Stimulated activated CD4-positive, alpha-beta T cell treated with anti-CD3 and anti-CD28 coated beads, Interleukin-2, amount 100 ng/mL, for 4 hours (primary cell): ENCODE measurements around the gene ZBTB39.
"Not testable (repeated sequence)": the region's sequence is repeated elsewhere in the genome, so short reads cannot be mapped to it uniquely, and the experiment has no call there.

Experiments
- DNase-seq: peaks from one replicate; pipeline ENCODE4 v3.0.0-alpha.2; 2020; ENCODE audit warnings: low read depth

The ZBTB39 gene

GRCh38 chr12:57000393-57000792 is 6.0 kb downstream of the ZBTB39 start:
- no peak for DNase-seq

- DNase-seq = no peak
Measured at GRCh38 chr12:56999456-56999855, 6.9 kb downstream of the ZBTB39 start.

DNA sequence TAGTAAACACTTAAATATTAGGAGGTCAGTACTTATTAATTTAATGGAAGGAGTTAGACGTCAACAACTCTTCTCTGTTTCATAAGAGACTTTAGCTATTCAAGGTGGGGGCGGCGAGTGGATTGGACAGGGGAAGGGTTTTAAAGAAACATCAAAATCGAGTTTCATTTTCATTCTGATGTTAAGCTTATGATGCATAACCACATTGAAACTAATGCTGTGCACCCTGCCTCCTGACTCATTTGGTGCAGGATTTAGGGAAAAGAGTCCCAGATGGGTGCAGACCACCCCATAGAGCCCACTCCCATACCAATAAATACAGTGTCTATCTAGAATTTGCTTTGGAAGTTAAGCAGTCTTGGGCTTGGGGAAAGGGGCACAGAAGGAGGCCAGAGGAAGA is 7.4 kb downstream of the ZBTB39 start:
- DNase-seq = no peak

- DNase-seq = no peak
Measured at GRCh38 chr12:56998316-56998715, 8.0 kb downstream of the ZBTB39 start.

DNA sequence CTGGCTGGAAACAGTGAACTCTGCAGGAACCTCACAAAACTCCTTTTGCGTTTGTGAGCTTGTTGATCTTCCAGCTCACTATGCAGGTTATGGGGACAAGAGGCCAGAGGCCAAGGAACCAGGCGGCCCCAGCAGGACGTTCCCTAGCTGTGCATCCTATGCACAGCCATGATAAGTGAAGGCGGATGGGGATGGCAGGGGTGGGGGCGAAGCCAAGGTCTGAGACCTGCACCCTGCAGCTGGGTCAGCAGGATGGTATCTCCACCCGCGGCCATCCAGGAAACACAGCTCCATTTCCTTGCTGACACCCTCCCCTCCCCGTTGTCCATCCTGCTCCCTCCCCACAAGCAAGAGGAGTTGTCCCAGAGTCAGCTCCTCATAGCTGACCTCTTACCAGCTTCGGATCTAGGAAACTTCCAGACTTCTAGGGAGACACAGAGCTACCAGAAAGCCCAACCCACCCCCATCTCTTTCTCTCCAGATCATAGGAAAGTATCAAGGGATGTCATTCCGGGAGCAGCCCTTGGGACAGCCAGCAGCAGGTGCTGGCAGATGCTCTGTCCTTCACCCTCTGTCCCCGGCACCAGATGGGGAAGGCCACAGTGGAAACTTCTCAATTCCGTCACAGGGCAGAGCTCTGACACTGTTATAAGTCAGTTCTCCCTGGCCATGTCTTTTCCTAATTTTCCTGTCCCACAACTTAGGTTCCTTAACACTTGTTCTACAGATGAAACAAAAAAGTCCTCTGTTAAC is 9.4 kb downstream of the ZBTB39 start:
- DNase-seq = no peak

GRCh38 chr12:56995930-56996496 is 10.3 kb downstream of the ZBTB39 start:
- DNase-seq = no peak

DNA sequence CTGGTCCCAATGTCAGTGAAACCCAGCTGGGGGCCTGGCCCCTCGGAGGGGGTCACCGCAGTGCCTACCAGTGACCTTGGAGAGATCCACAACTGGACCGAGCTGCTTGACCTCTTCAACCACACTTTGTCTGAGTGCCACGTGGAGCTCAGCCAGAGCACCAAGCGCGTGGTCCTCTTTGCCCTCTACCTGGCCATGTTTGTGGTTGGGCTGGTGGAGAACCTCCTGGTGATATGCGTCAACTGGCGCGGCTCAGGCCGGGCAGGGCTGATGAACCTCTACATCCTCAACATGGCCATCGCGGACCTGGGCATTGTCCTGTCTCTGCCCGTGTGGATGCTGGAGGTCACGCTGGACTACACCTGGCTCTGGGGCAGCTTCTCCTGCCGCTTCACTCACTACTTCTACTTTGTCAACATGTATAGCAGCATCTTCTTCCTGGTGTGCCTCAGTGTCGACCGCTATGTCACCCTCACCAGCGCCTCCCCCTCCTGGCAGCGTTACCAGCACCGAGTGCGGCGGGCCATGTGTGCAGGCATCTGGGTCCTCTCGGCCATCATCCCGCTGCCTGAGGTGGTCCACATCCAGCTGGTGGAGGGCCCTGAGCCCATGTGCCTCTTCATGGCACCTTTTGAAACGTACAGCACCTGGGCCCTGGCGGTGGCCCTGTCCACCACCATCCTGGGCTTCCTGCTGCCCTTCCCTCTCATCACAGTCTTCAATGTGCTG is 11.0 kb downstream of the ZBTB39 start:
- DNase-seq = no peak

- DNase-seq = no peak
Measured at GRCh38 chr12:56994231-56994746, 12.1 kb downstream of the ZBTB39 start.

DNA sequence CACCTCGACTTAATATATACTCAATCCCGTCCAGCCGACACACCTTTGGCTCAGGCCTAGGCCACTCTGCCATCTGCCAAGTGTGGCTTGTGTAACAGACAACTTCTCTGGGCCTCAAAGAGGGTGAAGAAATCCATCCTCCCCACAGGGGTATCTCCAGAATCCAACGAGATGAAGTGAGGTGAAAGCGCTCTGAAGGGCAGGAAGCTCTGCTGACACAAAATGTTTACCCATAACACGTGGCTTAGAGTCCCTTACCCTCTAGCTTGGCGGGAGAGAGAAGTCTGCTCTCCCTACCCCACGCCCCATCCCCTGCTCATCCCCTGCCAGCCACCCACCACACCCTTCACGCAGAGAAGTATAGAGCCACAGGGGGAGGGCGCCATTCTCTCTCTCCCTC is 13.0 kb downstream of the ZBTB39 start:
- no peak for DNase-seq

GRCh38 chr12:56991319-56992246 is 14.8 kb downstream of the ZBTB39 start:
- DNase-seq = no peak

- no peak for DNase-seq
Measured at GRCh38 chr12:56990648-56991318, 15.6 kb downstream of the ZBTB39 start.

DNA sequence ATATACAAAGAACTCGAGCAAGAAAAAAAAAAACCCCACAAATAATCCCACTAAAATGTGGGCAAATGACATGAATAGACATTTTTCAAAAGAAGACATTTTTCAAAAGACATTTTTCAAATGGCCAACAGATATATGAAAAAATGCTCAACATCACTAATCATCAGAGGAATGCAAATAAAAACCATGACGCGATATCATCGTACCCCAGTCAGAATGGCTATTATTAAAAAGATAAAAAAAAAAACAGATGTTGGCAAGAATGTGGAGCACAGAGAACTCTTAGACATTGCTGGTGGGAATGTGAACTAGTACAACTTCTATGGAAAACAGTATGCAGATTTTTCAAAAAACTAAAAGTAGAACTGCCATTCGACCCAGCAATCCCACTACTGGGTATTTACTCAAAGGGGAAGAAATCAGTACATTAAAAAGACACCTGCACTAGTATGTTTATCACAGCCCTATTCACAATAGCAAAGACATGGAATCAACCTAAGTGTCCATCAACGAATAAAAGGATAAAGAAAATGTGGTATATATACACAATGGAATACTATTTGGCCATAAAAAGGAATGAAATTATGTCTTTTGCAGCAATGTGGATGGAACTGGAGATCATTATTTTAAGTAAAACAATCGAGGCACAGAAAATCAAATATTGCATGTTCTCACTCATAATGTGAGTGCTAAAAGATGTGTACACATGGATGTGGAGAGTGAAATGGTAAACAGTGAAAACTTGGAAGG is 16.3 kb downstream of the ZBTB39 start:
- no peak for DNase-seq

DNA sequence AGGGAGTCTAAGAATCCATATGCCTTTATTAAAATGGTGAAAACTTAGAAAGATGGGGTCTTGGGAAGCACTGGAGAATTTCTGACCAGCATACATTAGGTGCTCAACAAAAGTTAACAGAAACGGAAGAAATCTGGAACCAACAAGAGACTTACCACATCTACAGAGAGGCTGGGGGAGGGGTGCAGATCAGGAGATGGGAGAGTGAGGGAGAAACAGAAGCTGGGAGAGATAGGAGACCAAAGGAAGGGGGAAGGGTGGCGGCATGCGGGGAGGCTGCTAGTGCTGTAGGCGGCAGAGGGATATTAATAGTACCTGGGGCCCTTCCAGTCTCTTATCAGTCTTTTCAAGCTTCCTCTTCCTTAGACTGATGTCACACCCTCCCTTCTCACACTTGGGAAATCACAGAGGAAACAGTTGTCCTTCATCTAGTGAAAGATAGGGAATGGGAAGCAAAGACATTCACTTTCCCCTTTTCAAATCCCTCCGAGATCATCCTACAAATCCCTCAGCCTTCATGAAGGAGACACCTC is 18.1 kb downstream of the ZBTB39 start:
- DNase-seq = no peak

DNA sequence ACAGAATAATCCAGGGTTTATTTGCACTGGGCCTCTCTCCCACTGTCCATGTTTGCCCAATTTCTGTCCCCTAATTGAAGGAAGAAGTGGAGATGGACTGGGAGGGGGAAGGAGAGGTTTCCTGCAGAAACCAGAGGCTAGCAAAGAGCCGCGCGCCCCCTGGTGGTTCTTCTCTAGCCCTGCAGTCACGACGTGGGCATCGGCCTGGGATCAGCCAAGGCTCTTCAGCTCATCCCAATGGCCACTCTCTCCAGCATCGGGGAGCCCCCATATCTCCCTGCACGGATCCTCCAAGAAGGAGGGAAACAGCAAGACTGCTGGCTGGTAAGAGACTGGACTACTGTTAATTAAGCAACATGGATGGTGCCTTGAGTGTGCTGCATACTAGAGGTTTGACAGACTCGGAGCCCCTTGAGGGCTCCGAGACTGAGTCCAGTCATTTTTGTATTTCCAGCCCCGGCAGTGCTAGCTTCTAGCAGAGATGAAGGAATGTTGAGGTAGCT is 18.7 kb downstream of the ZBTB39 start:
- peak; percentile 56 for DNase-seq

GRCh38 chr12:56987011-56987410 is 19.3 kb downstream of the ZBTB39 start:
- DNase-seq = no peak

DNA sequence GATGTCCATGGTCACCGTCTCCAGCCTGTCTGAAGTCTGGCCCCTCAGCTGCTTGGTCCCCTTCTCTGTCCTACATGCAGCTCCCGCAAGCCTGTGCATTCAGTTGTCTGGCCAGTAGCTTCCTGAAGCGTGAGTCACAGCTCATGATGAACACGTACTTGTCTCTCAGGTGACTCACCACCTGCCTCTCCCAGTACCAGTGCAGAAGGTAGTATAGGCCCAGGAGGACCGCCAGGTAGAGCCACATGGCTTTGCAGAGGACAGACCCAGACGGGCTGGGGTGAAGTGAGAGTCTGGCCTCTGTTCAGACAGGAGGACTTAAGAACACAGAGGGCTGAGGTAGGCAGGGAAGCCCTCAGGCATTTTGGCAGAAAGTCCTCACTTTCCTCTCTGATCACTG is 20.6 kb downstream of the ZBTB39 start:
- DNase-seq = not testable (repeated sequence)

DNA sequence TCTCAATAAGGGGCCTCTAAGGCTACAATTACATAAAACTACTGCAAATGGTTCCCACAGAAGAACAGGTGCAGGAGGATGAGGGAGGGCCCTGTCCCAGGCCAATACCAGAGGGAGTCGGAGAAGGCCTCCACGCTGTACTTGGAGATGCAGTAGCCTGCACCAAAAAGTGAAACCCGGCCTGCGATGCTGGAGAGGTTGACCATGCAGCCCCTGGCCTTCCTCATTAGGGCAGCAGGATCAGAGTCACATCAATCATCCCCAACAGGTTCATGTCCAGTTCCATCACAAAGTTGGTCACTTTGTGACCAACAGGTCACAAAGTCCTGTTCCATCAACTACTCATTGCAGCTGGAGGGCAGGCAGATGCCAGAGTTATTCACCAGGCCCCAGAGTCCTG is 23.0 kb downstream of the ZBTB39 start:
- no peak for DNase-seq

GRCh38 chr12:56982578-56983236 is 23.6 kb downstream of the ZBTB39 start:
- DNase-seq = not testable (repeated sequence)

DNA sequence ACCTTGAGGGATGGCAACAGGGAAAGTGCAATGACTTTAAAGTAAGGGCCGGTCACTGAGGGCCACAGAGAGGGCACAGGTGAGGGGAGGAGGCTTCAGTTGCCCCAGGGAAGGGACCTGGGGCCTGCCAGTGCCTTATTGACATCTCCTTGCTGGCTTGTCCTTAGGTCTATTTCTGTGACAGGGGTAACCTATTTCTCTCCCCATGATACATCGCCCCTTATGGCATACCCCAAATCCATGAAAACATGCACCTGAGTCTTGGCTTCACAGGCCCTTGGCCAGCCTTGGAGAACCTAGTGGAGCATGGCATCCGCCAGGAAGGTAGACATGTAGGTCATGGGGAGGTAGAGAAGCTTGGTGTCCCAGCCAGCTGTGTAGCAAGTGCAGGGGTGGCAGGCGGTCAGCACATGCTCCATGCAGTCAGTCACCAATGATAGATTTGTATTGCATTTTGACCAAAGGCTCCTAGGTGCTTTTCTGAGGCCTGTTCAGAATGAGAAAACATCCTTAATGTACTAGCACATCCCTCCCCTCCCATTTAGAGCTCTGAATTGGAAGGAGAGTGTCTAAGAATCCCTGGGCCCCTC is 25.3 kb downstream of the ZBTB39 start:
- DNase-seq = no peak
